ENCODE results near the gene PATZ1. TPM values are rescaled to one million over a fixed set of nuclear protein-coding genes. Genes with fewer than 3 reads are reported as not detected.

PATZ1 gene
- total RNA-seq, 1 donor from 2014 or later, result 28.9 TPM

GRCh38 chr22:31342389-31343140, 3.6 kb downstream of the PATZ1 start:
- peak overlapping the region in 1 of 2 donors; percentile 93 for H3K4me3 ChIP-seq
- no peaks in the 10 kb centered on the region for H3K27me3 ChIP-seq
- no peak for TF ChIP-seq CTCF (IDR thresholded peaks at IDR 0.05)
- no peak for DNase-seq (ENCODE audit: low spot score in 2 of 2)
- H3K36me3 ChIP-seq, result peaks cover 30 to 37% of the 10 kb centered on the region in 2 donors
- H3K27ac ChIP-seq, result peak overlapping the region; percentile 71 to 74
- intact Hi-C loops (cut with DNase I), result no loop called here
- no peaks in the 10 kb centered on the region for H3K9me3 ChIP-seq
- peaks cover 0 to 23% of the 10 kb centered on the region in 2 donors for H3K4me1 ChIP-seq

- Histone ChIP-seq H3K27ac (peak overlapping the region in 1 of 2 donors; percentile 74), H3K27me3 (no peaks in the 10 kb centered on the region), H3K4me3 (no peak overlapping the region), H3K36me3 (peaks cover 30 to 44% of the 10 kb centered on the region in 2 donors), H3K4me1 (peaks cover 0 to 22% of the 10 kb centered on the region in 2 donors), H3K9me3 (no peaks in the 10 kb centered on the region)
- intact Hi-C loops (cut with DNase I), result no loop called here
- DNase-seq (ENCODE audit: low spot score in 2 of 2), result no peak
- no peak for TF ChIP-seq CTCF (IDR thresholded peaks at IDR 0.05)
These were observed 4.6 kb downstream of the PATZ1 start for GRCh38 chr22:31341386-31342088.

DNA sequence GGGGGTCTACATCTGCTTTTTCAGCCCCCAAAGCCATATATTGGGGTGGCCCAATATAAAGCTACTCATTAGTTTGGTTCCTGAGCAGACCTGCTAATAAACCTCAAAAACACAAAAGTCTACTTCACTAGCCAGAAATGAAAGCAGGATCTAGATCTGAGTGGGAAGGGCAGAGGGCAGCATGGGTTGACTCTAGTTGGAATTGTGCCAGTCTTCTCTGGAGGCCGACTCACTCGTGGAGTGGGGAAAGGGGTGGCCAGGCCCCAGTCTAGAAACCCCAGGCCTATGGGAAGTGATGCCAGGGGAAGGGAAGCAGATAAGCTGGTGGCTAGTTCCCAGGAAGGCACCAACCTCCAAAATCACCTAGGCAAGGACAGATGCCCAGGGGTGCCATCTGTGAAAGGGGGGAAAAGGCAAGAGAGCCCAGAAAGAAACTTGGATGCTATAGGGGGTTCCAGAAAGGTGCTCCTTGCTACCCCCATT, 5.3 kb downstream of the PATZ1 start:
- H3K27ac ChIP-seq, result peak overlapping the region in 1 of 2 donors; percentile 7
- H3K4me3 ChIP-seq, result no peak overlapping the region

DNA sequence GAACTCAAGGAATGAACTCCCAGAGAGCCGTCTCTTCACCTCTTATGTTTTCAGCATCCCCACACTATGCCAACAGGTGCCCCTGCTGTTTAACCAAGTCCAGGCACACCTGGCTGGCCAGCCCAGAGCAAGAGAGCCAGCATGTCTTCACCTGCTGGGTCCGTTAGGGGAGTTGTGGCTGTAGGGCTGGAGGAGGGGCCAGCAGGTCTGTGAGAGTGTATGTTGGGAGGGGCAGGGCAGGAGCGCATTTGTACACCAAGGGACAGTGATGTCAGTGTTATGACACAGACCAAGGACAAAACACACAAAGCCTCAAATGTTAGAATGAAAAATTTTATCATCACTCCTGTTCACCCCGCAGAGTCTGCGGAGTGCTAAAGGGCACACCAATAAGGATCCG, 5.8 kb downstream of the PATZ1 start:
- Histone ChIP-seq H3K27ac (no peak overlapping the region), H3K9me3 (no peaks in the 10 kb centered on the region), H3K36me3 (peaks cover 34 to 50% of the 10 kb centered on the region in 2 donors), H3K27me3 (no peaks in the 10 kb centered on the region), H3K4me3 (no peak overlapping the region), H3K4me1 (peaks cover 0 to 21% of the 10 kb centered on the region in 2 donors)
- intact Hi-C loops (cut with DNase I), result no loop called here
- no peak for DNase-seq (ENCODE audit: low spot score in 2 of 2)
- TF ChIP-seq CTCF (IDR thresholded peaks at IDR 0.05), result no peak

More for the DNA sequence above, 5.3 kb downstream of the PATZ1 start:
- intact Hi-C loops (cut with DNase I), result no loop called here
- Histone ChIP-seq H3K27me3 (no peaks in the 10 kb centered on the region), H3K4me1 (peaks cover 0 to 22% of the 10 kb centered on the region in 2 donors), H3K9me3 (no peaks in the 10 kb centered on the region), H3K36me3 (peaks cover 30 to 45% of the 10 kb centered on the region in 2 donors)
- TF ChIP-seq CTCF (IDR thresholded peaks at IDR 0.05), result no peak
- no peak for DNase-seq (ENCODE audit: low spot score in 2 of 2)

GRCh38 chr22:31339148-31339832, 6.9 kb downstream of the PATZ1 start:
- H3K27me3 ChIP-seq, result no peaks in the 10 kb centered on the region
- no peak for TF ChIP-seq CTCF (IDR thresholded peaks at IDR 0.05)
- DNase-seq (ENCODE audit: low spot score in 2 of 2), result no peak
- H3K36me3 ChIP-seq, result peaks cover 41 to 61% of the 10 kb centered on the region in 2 donors
- intact Hi-C loops (cut with DNase I), result no loop called here
- no peak overlapping the region for H3K4me3 ChIP-seq
- no peaks in the 10 kb centered on the region for H3K9me3 ChIP-seq
- H3K4me1 ChIP-seq, result peaks cover 0 to 14% of the 10 kb centered on the region in 2 donors
- H3K27ac ChIP-seq, result no peak overlapping the region

All from ascending aorta (tissue), 2 donors.